Mucosa of descending colon (tissue), 3 donors: ENCODE results near the gene WIPI1. TPM values are rescaled to one million over a fixed set of nuclear protein-coding genes. Genes with fewer than 3 reads are reported as not detected.
A peak's percentile ranks its signal among the peaks of the same experiment; 100 is the strongest.

Experiments
- ATAC-seq: fragments of 200-7000 bp; cut with Tn5 transposase; one replicate; pipeline ENCODE4 v1.9.1; 2020; ENCODE audit warnings: mild to moderate bottlenecking, moderate library complexity
- DNase-seq, 3 donors: peaks; one replicate each; pipeline ENCODE4 v3.0.0-alpha.2; 2020
- H3K36me3 ChIP-seq: fragments of 200-600 bp; one replicate; pipeline ENCODE4 v1.8.0; 2021; ENCODE audit warnings: low read depth, mild to moderate bottlenecking
- H3K4me1 ChIP-seq: fragments of 200-600 bp; one replicate; pipeline ENCODE4 v1.8.0; 2021; ENCODE audit warnings: low read depth, mild to moderate bottlenecking
- H3K4me3 ChIP-seq: fragments of 200-600 bp; one replicate; pipeline ENCODE4 v1.8.0; 2021; ENCODE audit warnings: mild to moderate bottlenecking
- H3K9me3 ChIP-seq: fragments of 200-600 bp; one replicate; pipeline ENCODE4 v1.8.0; 2021; ENCODE audit warnings: mild to moderate bottlenecking
- CTCF ChIP-seq: fragments of 200-600 bp; IDR thresholded peaks from one replicate; pipeline ENCODE4 v1.8.0; 2022; ENCODE audit warnings: antibody characterized with exemption, mild to moderate bottlenecking
- intact Hi-C, 2 donors: fragments of 100-400 bp; cut with DNase I in 1 of 2; cut with micrococcal nuclease in 1 of 2; formaldehyde crosslinking; loops; one replicate each; pipeline versions ENCODE4 v1.11.0 to v1.11.1; 2022; cut with DNase I, micrococcal nuclease
- total RNA-seq, 3 donors: library from RNA; stranded (reverse); fragmentation: NEBNext Ultra II Directional in 2 of 3; extraction: Animal tissue kit (Norgen Biotek cat#: 25700) in 2 of 3; gene quantifications; one replicate each; pipeline versions ENCODE4 v1.2.1 to v1.2.4, GENCODE V29; 2021 to 2023
- donor health status: DM: no; HTN: no; CAD: no; lungs with moderate emphysema.
- donor health status: DM: no; HTN: no; CAD: no.
- donor health status: DM: no; HTN: yes; CAD: no.

Gene WIPI1
- total RNA-seq, 3 donors from 2014 or later: 56.0 to 99.3 (median 99.0) TPM

GRCh38 chr17:68401288-68401687 lies 56.0 kb downstream of the WIPI1 start:
- DNase-seq (no peak), ATAC-seq (no peak)
- no peaks in the 10 kb centered on the region for H3K4me1 ChIP-seq
- H3K4me3 ChIP-seq: no peak overlapping the region
- intact Hi-C loops: no loop called here
- H3K36me3 ChIP-seq: no peaks in the 10 kb centered on the region
- H3K9me3 ChIP-seq: no peaks in the 10 kb centered on the region
- TF ChIP-seq CTCF: no peak

- DNase-seq: no peak
- Histone ChIP-seq H3K4me1 (no peaks in the 10 kb centered on the region), H3K36me3 (no peaks in the 10 kb centered on the region), H3K4me3 (no peak overlapping the region), H3K9me3 (no peaks in the 10 kb centered on the region)
- ATAC-seq: no peak
- intact Hi-C loops: no loop called here
- no peak for TF ChIP-seq CTCF
These were observed 56.9 kb downstream of the WIPI1 start for GRCh38 chr17:68400404-68400735.

- DNase-seq: no peak
- no peak overlapping the region for H3K4me3 ChIP-seq
- no peaks in the 10 kb centered on the region for H3K36me3 ChIP-seq
- intact Hi-C loops: no loop called here
- TF ChIP-seq CTCF: no peak
- ATAC-seq: peak; percentile 29
- no peaks in the 10 kb centered on the region for H3K9me3 ChIP-seq
- H3K4me1 ChIP-seq: no peaks in the 10 kb centered on the region
These were observed 57.5 kb downstream of the WIPI1 start for GRCh38 chr17:68399638-68400403.

DNA sequence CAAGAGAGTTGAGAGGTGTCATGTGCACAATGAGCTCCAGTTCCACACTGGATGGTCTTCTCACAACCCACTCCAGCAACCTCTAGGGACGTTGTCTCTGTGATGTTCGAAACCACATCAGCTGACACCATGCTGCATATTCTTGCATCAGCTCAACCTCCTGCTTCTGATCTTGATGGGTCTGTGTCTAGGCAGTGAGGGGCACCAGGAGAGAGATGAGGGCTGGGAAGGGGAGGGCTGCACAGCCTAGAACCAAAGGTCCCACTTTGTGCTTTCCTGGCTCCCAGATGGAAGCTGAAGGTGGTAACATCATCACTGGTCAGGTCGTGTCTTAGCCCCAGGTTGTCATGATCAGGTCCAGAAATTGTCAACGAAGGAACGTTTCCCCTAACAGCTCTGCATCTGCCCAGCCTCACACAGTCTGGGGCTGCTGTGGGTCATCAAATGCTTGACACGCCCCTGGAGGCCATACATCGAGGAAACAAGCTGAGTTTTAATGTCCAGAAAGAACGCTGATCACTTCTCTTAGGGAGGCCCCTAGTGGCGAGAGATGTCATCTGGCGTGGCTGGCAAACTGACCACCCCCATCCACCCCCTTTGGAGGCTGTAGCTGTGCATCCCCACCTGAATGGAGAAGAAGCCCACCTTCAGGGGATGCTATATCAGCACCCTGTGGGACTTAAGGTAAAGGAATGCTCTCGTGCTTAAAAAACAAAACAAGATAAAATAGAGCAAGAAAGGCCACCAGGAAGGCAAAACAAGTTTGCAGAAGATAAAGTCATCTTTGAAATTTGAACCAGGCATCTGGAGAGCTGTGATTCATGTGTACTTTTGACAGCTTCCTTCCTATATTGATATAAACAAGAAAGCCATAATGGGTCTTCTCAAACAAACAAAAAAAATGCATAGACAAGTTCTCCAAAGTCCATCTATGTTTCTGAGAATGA lies 58.3 kb downstream of the WIPI1 start:
- peak; percentile 22 for TF ChIP-seq CTCF
- Histone ChIP-seq H3K9me3 (no peaks in the 10 kb centered on the region), H3K4me1 (no peaks in the 10 kb centered on the region), H3K4me3 (no peak overlapping the region), H3K36me3 (no peaks in the 10 kb centered on the region)
- ATAC-seq (peak; percentile 80), DNase-seq (peak in 2 of 3 donors; percentile 48 to 63)
- intact Hi-C loops: no loop called here

DNA sequence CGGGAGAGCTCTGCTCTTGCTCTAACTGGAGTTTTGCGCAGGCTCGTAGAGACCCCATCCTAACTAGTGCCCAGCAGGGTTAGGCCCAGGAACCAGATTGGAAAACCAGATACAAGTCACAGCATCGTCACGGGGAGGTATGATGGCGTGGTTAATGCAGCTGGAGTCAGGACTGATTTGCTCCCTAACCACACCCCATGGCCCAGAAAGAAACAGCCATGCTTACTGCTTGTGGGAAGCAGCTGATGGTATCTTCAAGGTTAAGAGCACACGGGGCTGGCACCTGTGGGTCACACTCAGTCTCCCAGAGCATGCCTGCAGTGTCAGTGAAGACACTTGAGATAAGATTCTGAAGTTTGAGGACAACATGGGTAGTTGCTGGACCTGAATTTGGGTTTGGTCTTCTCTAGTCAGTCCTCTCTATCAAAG lies 60.2 kb downstream of the WIPI1 start:
- TF ChIP-seq CTCF: no peak
- Histone ChIP-seq H3K4me1 (no peaks in the 10 kb centered on the region), H3K4me3 (no peak overlapping the region), H3K9me3 (no peaks in the 10 kb centered on the region), H3K36me3 (no peaks in the 10 kb centered on the region)
- intact Hi-C loops: no loop called here
- no peak for DNase-seq
- no peak for ATAC-seq
